HEK293 (cell line): Measurements from ENCODE around the gene ZNF783.

ENCODE experiments used
- CTCF ChIA-PET: fragments of 350-600 bp; formaldehyde crosslinking; extraction: SDS; loops from one replicate; lab custom pipeline; 2021; ENCODE audit warnings: antibody characterized with exemption; lab: Yijun Ruan, JAX
- POLR2A ChIA-PET: fragments of 300-600 bp; formaldehyde crosslinking; extraction: SDS; loops from one replicate; lab custom pipeline; 2020; ENCODE audit warnings: antibody characterized with exemption, inconsistent platforms; lab: Yijun Ruan, JAX
- H3K27ac ChIP-seq: fragments of 200-500 bp; sonication (Bioruptor generic); 2 replicates; pipeline ENCODE4 v1.5.1; 2014; ENCODE audit warnings: low read depth, low read length, control low read depth, inconsistent platforms; ENCODE audit errors: extremely low read depth
- H3K36me3 ChIP-seq, 2 experiments: fragments of 200-500 bp in 1 of 2; sonication (Bioruptor generic) in 1 of 2; 1 replicate in 1 of 2; 2 replicates in 1 of 2; pipeline ENCODE4 v1.5.1; 2014 to 2017; ENCODE audit warnings: inconsistent platforms in 2 of 2, low read length in 2 of 2; ENCODE audit not compliant: control insufficient read depth in 2 of 2, insufficient read depth in 1 of 2
- H3K4me1 ChIP-seq: fragments of 200-500 bp; sonication (Bioruptor generic); 2 replicates; pipeline ENCODE4 v1.5.1; 2014; ENCODE audit warnings: mild to moderate bottlenecking, low read length, inconsistent platforms; ENCODE audit not compliant: control insufficient read depth, insufficient read depth
- H3K4me3 ChIP-seq: 2 replicates; pipeline ENCODE4 v1.5.1; 2011; ENCODE audit warnings: low read depth, mild to moderate bottlenecking, control low read depth, low read length, moderate library complexity
- H3K9me3 ChIP-seq: fragments of 200-500 bp; sonication (Bioruptor generic); 2 replicates; pipeline ENCODE4 v1.5.1; 2014; ENCODE audit warnings: low read depth, low read length, inconsistent platforms; ENCODE audit not compliant: control insufficient read depth, insufficient read depth
- BCL11A ChIP-seq: fragments of 450-650 bp; formaldehyde crosslinking; IDR thresholded peaks from 2 replicates; pipeline ENCODE4 v1.5.1; 2016; ENCODE audit warnings: low read depth, missing biosample characterization, missing genetic modification characterization
- KLF1 ChIP-seq: fragments of 450-650 bp; formaldehyde crosslinking; IDR thresholded peaks from 2 replicates; pipeline ENCODE4 v1.5.1; 2016; ENCODE audit warnings: missing biosample characterization, missing genetic modification characterization
- KLF16 ChIP-seq: fragments of 450-650 bp; formaldehyde crosslinking; IDR thresholded peaks from 2 replicates; pipeline ENCODE4 v1.5.1; 2017; ENCODE audit warnings: missing biosample characterization, missing genetic modification characterization
- KLF8 ChIP-seq: fragments of 450-650 bp; formaldehyde crosslinking; IDR thresholded peaks from 2 replicates; pipeline ENCODE4 v1.5.1; 2016; ENCODE audit warnings: missing biosample characterization, missing genetic modification characterization
- SETDB1 ChIP-seq: IDR thresholded peaks from one replicate; pipeline ENCODE4 v1.6.1; 2017; ENCODE audit warnings: mild to moderate bottlenecking, low read length, moderate library complexity, mixed read lengths; ENCODE audit not compliant: insufficient read length
- SP7 ChIP-seq: fragments of 450-650 bp; formaldehyde crosslinking; IDR thresholded peaks from 2 replicates; pipeline ENCODE4 v1.5.1; 2016; ENCODE audit warnings: missing biosample characterization, missing genetic modification characterization
- ZIC2 ChIP-seq: fragments of 450-650 bp; formaldehyde crosslinking; IDR thresholded peaks from 2 replicates; pipeline ENCODE4 v1.5.1; 2016; ENCODE audit warnings: missing biosample characterization, missing genetic modification characterization
- ZNF114 ChIP-seq: fragments of 450-650 bp; formaldehyde crosslinking; IDR thresholded peaks from 2 replicates; pipeline ENCODE4 v1.5.0; 2017; ENCODE audit warnings: missing biosample characterization, missing genetic modification characterization
- ZNF121 ChIP-seq: fragments of 450-650 bp; formaldehyde crosslinking; IDR thresholded peaks from 2 replicates; pipeline ENCODE4 v1.5.1; 2016; ENCODE audit warnings: missing biosample characterization, missing genetic modification characterization
- ZNF23 ChIP-seq: fragments of 450-650 bp; formaldehyde crosslinking; IDR thresholded peaks from 2 replicates; pipeline ENCODE4 v1.5.1; 2016; ENCODE audit warnings: missing biosample characterization, missing genetic modification characterization, borderline replicate concordance
- ZNF404 ChIP-seq: fragments of 450-650 bp; formaldehyde crosslinking; IDR thresholded peaks from 2 replicates; pipeline ENCODE4 v1.5.1; 2017; ENCODE audit warnings: missing biosample characterization, missing genetic modification characterization
- ZNF530 ChIP-seq: fragments of 450-650 bp; formaldehyde crosslinking; IDR thresholded peaks from 2 replicates; pipeline ENCODE4 v1.5.1; 2016; ENCODE audit warnings: low read depth, missing biosample characterization, missing genetic modification characterization
- ZNF621 ChIP-seq: fragments of 450-650 bp; formaldehyde crosslinking; IDR thresholded peaks from 2 replicates; pipeline ENCODE4 v1.5.1; 2017; ENCODE audit warnings: missing biosample characterization, missing genetic modification characterization
- ZNF629 ChIP-seq: fragments of 450-650 bp; formaldehyde crosslinking; IDR thresholded peaks from 2 replicates; pipeline ENCODE4 v1.5.1; 2017; ENCODE audit warnings: missing biosample characterization, missing genetic modification characterization
- ZNF701 ChIP-seq: fragments of 450-650 bp; formaldehyde crosslinking; IDR thresholded peaks from 2 replicates; pipeline ENCODE4 v1.5.1; 2016; ENCODE audit warnings: missing biosample characterization, missing genetic modification characterization
- ZNF768 ChIP-seq: fragments of 450-650 bp; formaldehyde crosslinking; IDR thresholded peaks from 2 replicates; pipeline ENCODE4 v1.5.1; 2018; ENCODE audit warnings: missing biosample characterization, mild to moderate bottlenecking, missing genetic modification characterization
- ZNF785 ChIP-seq: fragments of 450-650 bp; formaldehyde crosslinking; IDR thresholded peaks from 2 replicates; pipeline ENCODE4 v1.5.1; 2016; ENCODE audit warnings: missing biosample characterization, missing genetic modification characterization
- TF ChIP-seq, protein P1 (sequence below): fragments of 450-650 bp; formaldehyde crosslinking; IDR thresholded peaks from 2 replicates; pipeline ENCODE4 v1.5.1; 2016; ENCODE audit warnings: missing biosample characterization, missing genetic modification characterization
- TF ChIP-seq, protein P2 (sequence below): fragments of 450-650 bp; formaldehyde crosslinking; optimal IDR thresholded peaks from 2 replicates; pipeline ENCODE3; 2016; ENCODE audit warnings: missing biosample characterization, mild to moderate bottlenecking, missing genetic modification characterization
- TF ChIP-seq, protein P3 (sequence below): fragments of 450-650 bp; formaldehyde crosslinking; IDR thresholded peaks from 2 replicates; pipeline ENCODE4 v1.5.1; 2017; ENCODE audit warnings: missing biosample characterization, missing genetic modification characterization
- TF ChIP-seq, protein P4 (sequence below): fragments of 450-650 bp; formaldehyde crosslinking; IDR thresholded peaks from 2 replicates; pipeline ENCODE4 v1.5.1; 2017; ENCODE audit warnings: missing biosample characterization, missing genetic modification characterization
- TF ChIP-seq, protein P5 (sequence below): IDR thresholded peaks from 2 replicates; pipeline ENCODE4 v1.6.1; 2011; ENCODE audit warnings: mild to moderate bottlenecking, low read depth, low read length, borderline replicate concordance
- TF ChIP-seq, protein P6 (sequence below): fragments of 450-650 bp; formaldehyde crosslinking; IDR thresholded peaks from 2 replicates; pipeline ENCODE4 v1.5.1; 2016; ENCODE audit warnings: missing biosample characterization, missing genetic modification characterization, borderline replicate concordance

Gene ZNF783

DNA sequence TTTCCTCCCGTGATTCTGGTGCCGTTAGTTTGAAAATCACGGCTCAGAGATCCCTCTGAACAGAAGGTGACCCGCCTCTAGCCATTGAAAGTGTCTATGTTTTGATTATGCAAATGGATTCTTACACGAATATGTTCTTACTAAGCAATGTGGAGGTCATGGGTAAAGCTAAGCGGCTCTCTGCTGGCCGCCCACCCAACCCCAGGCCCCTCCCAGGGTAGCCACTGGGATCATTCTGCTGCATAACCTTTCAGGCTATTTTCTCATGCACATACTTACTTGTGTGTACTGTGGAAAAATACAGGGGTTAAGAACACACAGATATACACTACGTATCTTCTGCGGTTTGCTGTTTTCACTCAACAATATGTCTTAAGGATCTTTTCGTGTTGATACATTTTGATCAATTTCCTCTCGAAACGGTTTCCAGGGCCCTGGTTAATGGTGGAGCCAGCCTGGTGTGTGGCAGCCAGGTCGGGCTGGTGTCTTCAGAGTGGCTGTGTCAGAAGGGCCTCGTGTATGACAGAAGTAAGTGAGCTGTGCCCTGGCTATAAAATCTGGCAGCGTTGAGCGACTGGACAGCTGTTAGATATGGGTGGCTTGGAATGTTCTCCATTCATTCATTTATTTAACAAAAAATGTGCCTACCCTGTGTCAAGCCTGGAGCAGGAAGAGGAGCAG, 29.9 kb downstream of the ZNF783 start:
- Histone ChIP-seq H3K27ac (no peak overlapping the region), H3K36me3 (peaks cover 0 to 29% of the 10 kb centered on the region in 2 experiments; a peak in 1 of 3 replicates), H3K4me3 (no peak overlapping the region), H3K4me1 (no peaks in the 10 kb centered on the region), H3K9me3 (no peaks in the 10 kb centered on the region)
- TF ChIP-seq, protein P1, sequence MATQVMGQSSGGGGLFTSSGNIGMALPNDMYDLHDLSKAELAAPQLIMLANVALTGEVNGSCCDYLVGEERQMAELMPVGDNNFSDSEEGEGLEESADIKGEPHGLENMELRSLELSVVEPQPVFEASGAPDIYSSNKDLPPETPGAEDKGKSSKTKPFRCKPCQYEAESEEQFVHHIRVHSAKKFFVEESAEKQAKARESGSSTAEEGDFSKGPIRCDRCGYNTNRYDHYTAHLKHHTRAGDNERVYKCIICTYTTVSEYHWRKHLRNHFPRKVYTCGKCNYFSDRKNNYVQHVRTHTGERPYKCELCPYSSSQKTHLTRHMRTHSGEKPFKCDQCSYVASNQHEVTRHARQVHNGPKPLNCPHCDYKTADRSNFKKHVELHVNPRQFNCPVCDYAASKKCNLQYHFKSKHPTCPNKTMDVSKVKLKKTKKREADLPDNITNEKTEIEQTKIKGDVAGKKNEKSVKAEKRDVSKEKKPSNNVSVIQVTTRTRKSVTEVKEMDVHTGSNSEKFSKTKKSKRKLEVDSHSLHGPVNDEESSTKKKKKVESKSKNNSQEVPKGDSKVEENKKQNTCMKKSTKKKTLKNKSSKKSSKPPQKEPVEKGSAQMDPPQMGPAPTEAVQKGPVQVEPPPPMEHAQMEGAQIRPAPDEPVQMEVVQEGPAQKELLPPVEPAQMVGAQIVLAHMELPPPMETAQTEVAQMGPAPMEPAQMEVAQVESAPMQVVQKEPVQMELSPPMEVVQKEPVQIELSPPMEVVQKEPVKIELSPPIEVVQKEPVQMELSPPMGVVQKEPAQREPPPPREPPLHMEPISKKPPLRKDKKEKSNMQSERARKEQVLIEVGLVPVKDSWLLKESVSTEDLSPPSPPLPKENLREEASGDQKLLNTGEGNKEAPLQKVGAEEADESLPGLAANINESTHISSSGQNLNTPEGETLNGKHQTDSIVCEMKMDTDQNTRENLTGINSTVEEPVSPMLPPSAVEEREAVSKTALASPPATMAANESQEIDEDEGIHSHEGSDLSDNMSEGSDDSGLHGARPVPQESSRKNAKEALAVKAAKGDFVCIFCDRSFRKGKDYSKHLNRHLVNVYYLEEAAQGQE (tag by site-specific recombination) = no peak
- TF ChIP-seq ZNF404 (tag by site-specific recombination) = no peak
- no peak for TF ChIP-seq KLF16 (tag by site-specific recombination)
- no peak for TF ChIP-seq ZNF768 (tag by site-specific recombination)
- no peak for TF ChIP-seq ZNF121
- TF ChIP-seq, protein P2, sequence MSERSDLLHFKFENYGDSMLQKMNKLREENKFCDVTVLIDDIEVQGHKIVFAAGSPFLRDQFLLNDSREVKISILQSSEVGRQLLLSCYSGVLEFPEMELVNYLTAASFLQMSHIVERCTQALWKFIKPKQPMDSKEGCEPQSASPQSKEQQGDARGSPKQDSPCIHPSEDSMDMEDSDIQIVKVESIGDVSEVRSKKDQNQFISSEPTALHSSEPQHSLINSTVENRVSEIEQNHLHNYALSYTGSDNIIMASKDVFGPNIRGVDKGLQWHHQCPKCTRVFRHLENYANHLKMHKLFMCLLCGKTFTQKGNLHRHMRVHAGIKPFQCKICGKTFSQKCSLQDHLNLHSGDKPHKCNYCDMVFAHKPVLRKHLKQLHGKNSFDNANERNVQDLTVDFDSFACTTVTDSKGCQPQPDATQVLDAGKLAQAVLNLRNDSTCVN = no peak
- TF ChIP-seq ZNF23 (tag by site-specific recombination) = no peak
- no peak for TF ChIP-seq ZIC2 (tag by site-specific recombination)
- TF ChIP-seq ZNF785 (tag by site-specific recombination) = no peak
- no peak for TF ChIP-seq BCL11A (tag by site-specific recombination)
- TF ChIP-seq, protein P3, sequence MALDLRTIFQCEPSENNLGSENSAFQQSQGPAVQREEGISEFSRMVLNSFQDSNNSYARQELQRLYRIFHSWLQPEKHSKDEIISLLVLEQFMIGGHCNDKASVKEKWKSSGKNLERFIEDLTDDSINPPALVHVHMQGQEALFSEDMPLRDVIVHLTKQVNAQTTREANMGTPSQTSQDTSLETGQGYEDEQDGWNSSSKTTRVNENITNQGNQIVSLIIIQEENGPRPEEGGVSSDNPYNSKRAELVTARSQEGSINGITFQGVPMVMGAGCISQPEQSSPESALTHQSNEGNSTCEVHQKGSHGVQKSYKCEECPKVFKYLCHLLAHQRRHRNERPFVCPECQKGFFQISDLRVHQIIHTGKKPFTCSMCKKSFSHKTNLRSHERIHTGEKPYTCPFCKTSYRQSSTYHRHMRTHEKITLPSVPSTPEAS (tag by site-specific recombination) = no peak
- TF ChIP-seq, protein P4, sequence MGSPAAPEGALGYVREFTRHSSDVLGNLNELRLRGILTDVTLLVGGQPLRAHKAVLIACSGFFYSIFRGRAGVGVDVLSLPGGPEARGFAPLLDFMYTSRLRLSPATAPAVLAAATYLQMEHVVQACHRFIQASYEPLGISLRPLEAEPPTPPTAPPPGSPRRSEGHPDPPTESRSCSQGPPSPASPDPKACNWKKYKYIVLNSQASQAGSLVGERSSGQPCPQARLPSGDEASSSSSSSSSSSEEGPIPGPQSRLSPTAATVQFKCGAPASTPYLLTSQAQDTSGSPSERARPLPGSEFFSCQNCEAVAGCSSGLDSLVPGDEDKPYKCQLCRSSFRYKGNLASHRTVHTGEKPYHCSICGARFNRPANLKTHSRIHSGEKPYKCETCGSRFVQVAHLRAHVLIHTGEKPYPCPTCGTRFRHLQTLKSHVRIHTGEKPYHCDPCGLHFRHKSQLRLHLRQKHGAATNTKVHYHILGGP (tag by site-specific recombination) = no peak
- TF ChIP-seq KLF8 (tag by site-specific recombination) = no peak
- POLR2A ChIA-PET = interaction anchor here (1.2 kb wide), 1 partner anchor 11 kb away, joined by 3 read pairs; no protein-coding TSS in a partner anchor
- CTCF ChIA-PET = interaction anchor here (1.2 kb wide), 1 partner anchor 450 kb away, joined by 5 read pairs; no protein-coding TSS in a partner anchor

DNA sequence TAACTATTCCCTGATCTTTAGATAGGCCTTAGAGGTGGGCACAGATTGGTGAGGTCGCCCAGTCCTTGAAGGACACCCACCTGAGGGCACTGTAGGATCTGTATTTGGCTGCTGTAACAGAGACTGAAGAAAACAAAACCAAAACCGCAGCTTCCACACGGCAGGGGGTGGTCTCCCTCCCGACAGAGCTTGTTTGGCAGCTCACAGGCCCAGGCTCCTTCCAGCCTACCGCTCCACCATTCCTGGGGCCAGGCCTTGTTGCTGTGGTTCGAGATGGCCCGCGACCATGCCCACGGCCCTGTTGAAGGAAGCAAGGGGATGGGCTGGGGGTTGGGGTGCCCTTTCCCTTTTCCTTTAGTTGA, 30.4 kb downstream of the ZNF783 start:
- CTCF ChIA-PET = no interaction called here
- Histone ChIP-seq H3K36me3 (peaks cover 0 to 29% of the 10 kb centered on the region in 2 experiments; a peak in 1 of 3 replicates), H3K4me3 (no peak overlapping the region), H3K4me1 (no peaks in the 10 kb centered on the region), H3K27ac (no peak overlapping the region), H3K9me3 (no peaks in the 10 kb centered on the region)
- POLR2A ChIA-PET = interaction anchor here (1.2 kb wide), 1 partner anchor 12 kb away, joined by 3 read pairs; no protein-coding TSS in a partner anchor
- no peak for TF ChIP-seq ZNF629 (tag by site-specific recombination)
- TF ChIP-seq KLF1 (tag by site-specific recombination) = no peak
- TF ChIP-seq, protein P5, sequence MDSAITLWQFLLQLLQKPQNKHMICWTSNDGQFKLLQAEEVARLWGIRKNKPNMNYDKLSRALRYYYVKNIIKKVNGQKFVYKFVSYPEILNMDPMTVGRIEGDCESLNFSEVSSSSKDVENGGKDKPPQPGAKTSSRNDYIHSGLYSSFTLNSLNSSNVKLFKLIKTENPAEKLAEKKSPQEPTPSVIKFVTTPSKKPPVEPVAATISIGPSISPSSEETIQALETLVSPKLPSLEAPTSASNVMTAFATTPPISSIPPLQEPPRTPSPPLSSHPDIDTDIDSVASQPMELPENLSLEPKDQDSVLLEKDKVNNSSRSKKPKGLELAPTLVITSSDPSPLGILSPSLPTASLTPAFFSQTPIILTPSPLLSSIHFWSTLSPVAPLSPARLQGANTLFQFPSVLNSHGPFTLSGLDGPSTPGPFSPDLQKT = no peak
- no peak for TF ChIP-seq ZNF621
- no peak for TF ChIP-seq SETDB1
- no peak for TF ChIP-seq ZNF114 (tag by site-specific recombination)
- TF ChIP-seq, protein P6, sequence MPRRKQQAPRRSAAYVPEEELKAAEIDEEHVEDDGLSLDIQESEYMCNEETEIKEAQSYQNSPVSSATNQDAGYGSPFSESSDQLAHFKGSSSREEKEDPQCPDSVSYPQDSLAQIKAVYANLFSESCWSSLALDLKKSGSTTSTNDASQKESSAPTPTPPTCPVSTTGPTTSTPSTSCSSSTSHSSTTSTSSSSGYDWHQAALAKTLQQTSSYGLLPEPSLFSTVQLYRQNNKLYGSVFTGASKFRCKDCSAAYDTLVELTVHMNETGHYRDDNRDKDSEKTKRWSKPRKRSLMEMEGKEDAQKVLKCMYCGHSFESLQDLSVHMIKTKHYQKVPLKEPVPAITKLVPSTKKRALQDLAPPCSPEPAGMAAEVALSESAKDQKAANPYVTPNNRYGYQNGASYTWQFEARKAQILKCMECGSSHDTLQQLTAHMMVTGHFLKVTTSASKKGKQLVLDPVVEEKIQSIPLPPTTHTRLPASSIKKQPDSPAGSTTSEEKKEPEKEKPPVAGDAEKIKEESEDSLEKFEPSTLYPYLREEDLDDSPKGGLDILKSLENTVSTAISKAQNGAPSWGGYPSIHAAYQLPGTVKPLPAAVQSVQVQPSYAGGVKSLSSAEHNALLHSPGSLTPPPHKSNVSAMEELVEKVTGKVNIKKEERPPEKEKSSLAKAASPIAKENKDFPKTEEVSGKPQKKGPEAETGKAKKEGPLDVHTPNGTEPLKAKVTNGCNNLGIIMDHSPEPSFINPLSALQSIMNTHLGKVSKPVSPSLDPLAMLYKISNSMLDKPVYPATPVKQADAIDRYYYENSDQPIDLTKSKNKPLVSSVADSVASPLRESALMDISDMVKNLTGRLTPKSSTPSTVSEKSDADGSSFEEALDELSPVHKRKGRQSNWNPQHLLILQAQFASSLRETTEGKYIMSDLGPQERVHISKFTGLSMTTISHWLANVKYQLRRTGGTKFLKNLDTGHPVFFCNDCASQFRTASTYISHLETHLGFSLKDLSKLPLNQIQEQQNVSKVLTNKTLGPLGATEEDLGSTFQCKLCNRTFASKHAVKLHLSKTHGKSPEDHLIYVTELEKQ = no peak
- no peak for TF ChIP-seq KLF16 (tag by site-specific recombination)
- TF ChIP-seq SP7 (tag by site-specific recombination) = no peak
- no peak for TF ChIP-seq ZNF530 (tag by site-specific recombination)
- TF ChIP-seq ZNF23 (tag by site-specific recombination) = no peak
- no peak for TF ChIP-seq ZNF701 (tag by site-specific recombination)
